ENCODE data around the gene MIGA1. TPM values are rescaled to one million over a fixed set of nuclear protein-coding genes. Genes with fewer than 3 reads are reported as not detected.
"Not testable (repeated sequence)": the region's sequence is repeated elsewhere in the genome, so short reads cannot be mapped to it uniquely, and the experiment has no call there.

The MIGA1 gene
- total and polyA plus RNA-seq, 12 donors: 2.4 to 24.2 (median 16.8) TPM

DNA sequence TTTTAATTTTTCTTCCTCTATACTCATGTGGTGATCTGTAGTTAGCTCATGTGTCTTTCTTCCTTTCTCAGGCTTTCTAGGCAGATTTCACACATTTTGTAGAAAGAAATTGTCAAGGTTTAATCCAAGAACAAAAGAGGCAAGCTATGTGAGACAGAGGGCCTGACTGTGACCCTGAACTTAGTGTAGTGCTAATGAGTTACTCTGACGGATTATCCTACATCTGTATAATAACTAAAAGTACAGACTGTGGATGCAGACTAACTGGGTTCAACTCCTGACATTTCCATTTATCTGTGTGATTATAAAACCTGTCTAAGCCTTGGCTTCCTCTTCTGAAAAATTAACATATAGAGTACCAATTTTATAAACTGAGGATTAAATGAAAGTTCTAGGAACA, 40.7 kb downstream of the MIGA1 start:
- WGBS, 4 donors: 67 to 76% (median 71%) methylated on average over 1 of the region's 1 CpG
- peaks cover 0 to 15% of the 10 kb centered on the region in 2 donors for H3K36me3 ChIP-seq (replicated peaks in 1 of 2)

DNA sequence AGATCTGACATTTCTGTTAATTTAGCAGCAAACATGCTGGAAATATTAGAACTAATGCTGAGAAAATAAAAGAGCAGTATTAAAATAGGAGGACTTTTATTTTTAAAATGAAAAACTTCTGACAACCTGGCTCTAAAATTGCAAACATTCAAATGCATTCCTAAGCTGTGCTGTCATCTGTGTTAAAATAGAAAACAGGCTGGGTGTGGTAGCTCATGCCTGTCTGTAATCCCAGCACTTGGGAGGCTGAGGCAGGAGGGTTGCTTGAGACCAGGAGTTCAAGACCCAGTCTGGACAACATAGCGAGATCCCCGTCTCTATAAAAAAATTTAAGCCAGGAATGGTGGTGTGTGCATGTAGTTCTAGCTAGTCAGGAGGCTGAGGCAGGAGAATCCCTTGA, 44.6 kb downstream of the MIGA1 start:
- Histone ChIP-seq H3K4me3 (no peak overlapping the region), H3K9me3 (replicated peaks in 1 of 3) (no peaks in the 10 kb centered on the region), H3K27me3 (no peaks in the 10 kb centered on the region), H3K27ac (no peak overlapping the region), H3K36me3 (replicated peaks in 1 of 2) (peaks cover 0 to 7% of the 10 kb centered on the region in 2 donors), H3K4me1 (replicated peaks in 1 of 2) (peaks cover 0 to 13% of the 10 kb centered on the region in 2 donors)
- TF ChIP-seq, protein P1, sequence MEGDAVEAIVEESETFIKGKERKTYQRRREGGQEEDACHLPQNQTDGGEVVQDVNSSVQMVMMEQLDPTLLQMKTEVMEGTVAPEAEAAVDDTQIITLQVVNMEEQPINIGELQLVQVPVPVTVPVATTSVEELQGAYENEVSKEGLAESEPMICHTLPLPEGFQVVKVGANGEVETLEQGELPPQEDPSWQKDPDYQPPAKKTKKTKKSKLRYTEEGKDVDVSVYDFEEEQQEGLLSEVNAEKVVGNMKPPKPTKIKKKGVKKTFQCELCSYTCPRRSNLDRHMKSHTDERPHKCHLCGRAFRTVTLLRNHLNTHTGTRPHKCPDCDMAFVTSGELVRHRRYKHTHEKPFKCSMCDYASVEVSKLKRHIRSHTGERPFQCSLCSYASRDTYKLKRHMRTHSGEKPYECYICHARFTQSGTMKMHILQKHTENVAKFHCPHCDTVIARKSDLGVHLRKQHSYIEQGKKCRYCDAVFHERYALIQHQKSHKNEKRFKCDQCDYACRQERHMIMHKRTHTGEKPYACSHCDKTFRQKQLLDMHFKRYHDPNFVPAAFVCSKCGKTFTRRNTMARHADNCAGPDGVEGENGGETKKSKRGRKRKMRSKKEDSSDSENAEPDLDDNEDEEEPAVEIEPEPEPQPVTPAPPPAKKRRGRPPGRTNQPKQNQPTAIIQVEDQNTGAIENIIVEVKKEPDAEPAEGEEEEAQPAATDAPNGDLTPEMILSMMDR (IDR thresholded peaks at IDR 0.05): no peak
- DNase-seq: peak in 3 of 7 donors; percentile 20 to 55 (median 40)
- intact Hi-C loops (cut with DNase I): loop anchor here in 1 of 2 donors (10.0 kb wide), 1 partner anchor 61 kb away; the partner anchor contains the start of gene NEXN
- WGBS, 4 donors: 76 to 91% (median 85%) methylated on average over 2 of the region's 2 CpGs

More for the DNA sequence above, 40.7 kb downstream of the MIGA1 start:
- no peak for DNase-seq
- intact Hi-C loops (cut with DNase I): loop anchor here in 1 of 2 donors (10.0 kb wide), 1 partner anchor 65 kb away; the partner anchor contains the start of gene NEXN
- Histone ChIP-seq H3K4me1 (replicated peaks in 1 of 2) (peaks cover 0 to 13% of the 10 kb centered on the region in 2 donors), H3K9me3 (replicated peaks in 1 of 3) (no peaks in the 10 kb centered on the region), H3K27ac (no peak overlapping the region), H3K4me3 (no peak overlapping the region), H3K27me3 (no peaks in the 10 kb centered on the region)
- no peak for TF ChIP-seq POLR2A (IDR thresholded peaks at IDR 0.05)
- TF ChIP-seq, protein P1 (IDR thresholded peaks at IDR 0.05): no peak

DNA sequence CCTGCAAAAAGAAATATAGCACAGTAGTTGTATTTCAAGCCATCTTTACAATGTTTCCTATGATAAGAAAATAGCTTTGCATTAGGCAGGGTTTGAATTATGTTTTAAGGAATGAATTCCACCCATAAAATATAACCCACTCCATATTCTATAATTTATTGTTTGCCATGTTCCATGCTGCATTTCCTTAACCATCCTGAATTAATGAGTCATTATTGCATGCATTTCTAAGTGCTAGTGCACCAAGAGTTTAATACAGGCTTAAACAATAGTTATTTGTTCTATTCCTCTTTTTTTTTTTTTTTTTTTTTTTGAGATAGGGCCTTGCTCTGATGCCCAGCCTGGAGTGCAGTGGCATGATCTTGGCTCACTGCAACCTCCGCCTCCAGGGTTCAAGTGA, 45.2 kb downstream of the MIGA1 start:
- intact Hi-C loops (cut with DNase I): loop anchor here in 1 of 2 donors (10.0 kb wide), 1 partner anchor 60 kb away; the partner anchor contains the start of gene NEXN
- WGBS, 4 donors: 95 to 100% (median 98%) methylated on average over 1 of the region's 1 CpG
- H3K9me3 ChIP-seq (replicated peaks in 1 of 3): no peaks in the 10 kb centered on the region
- H3K27ac ChIP-seq: peak overlapping the region in 1 of 5 donors; percentile 23
- DNase-seq: no peak
- peaks cover 0 to 7% of the 10 kb centered on the region in 2 donors for H3K36me3 ChIP-seq (replicated peaks in 1 of 2)
- H3K27me3 ChIP-seq: no peaks in the 10 kb centered on the region
- no peak overlapping the region for H3K4me3 ChIP-seq
- peaks cover 0 to 13% of the 10 kb centered on the region in 2 donors for H3K4me1 ChIP-seq (replicated peaks in 1 of 2)
- no peak for TF ChIP-seq POLR2A (IDR thresholded peaks at IDR 0.05)
- TF ChIP-seq, protein P1 (IDR thresholded peaks at IDR 0.05): no peak

DNA sequence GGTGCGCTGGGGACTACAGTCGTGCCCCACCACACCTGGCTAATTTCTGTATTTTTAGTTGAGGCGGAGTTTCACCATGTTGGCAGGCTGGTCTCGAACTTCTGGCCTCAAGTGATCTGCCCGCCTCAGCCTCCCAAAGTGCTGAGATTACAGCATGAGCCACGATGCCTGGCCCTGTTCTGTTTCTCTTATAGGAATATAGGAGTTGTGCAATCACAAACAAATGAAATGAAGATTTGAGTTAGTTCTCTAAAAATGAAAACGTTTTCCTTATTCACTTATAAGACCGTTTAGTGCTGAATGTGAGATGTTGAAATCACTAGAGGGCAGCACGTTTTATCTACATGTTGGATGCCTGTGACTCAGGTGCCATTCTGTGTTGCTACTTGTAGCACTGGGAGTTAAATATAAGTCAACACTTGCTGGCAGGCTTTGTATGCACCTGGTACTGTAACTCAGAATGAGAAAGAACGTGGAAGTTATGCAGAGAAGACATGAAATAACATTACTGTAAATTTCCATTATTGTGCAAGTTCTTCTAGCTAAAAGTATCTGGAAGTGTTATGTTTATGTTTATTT, 45.8 kb downstream of the MIGA1 start:
- peaks cover 0 to 7% of the 10 kb centered on the region in 2 donors for H3K36me3 ChIP-seq (replicated peaks in 1 of 2)
- H3K4me3 ChIP-seq: no peak overlapping the region
- DNase-seq: peak; percentile 33 to 72 (median 58)
- intact Hi-C loops (cut with DNase I): loop anchor here in 1 of 2 donors (10.0 kb wide), 1 partner anchor 60 kb away; the partner anchor contains the start of gene NEXN
- peaks cover 0 to 13% of the 10 kb centered on the region in 2 donors for H3K4me1 ChIP-seq (replicated peaks in 1 of 2)
- TF ChIP-seq POLR2A (IDR thresholded peaks at IDR 0.05): no peak
- TF ChIP-seq, protein P1 (IDR thresholded peaks at IDR 0.05): peak in 4 of 6 experiments; percentile 9 to 30 (median 26)
- WGBS, 4 donors: 47 to 54% (median 51%) methylated on average over 10 of the region's 10 CpGs
- H3K27ac ChIP-seq: peak overlapping the region in 2 of 5 donors; percentile 23 to 44
- no peaks in the 10 kb centered on the region for H3K9me3 ChIP-seq (replicated peaks in 1 of 3)
- no peaks in the 10 kb centered on the region for H3K27me3 ChIP-seq

DNA sequence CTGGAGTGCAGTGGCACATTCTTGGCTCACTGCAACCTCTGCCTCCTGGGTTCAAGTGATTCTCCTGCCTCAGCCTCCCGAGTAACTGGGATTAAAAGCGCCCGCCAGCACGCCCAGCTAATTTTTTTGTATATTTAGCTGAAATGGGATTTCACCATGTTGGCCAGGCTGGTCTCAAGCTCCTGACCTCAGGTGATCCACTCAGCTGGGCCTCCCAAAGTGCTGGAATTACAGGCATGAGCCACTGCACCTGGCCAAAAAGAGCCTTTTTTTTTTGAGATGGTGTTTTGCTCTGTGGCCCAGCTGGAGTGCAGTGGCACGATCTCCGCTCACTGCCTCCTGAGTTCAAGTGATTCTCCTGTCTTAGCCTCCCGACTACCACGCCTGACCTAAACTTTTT, 47.4 kb downstream of the MIGA1 start:
- not testable (repeated sequence) for H3K4me3 ChIP-seq; H3K27me3 ChIP-seq; H3K9me3 ChIP-seq (replicated peaks in 1 of 3); H3K27ac ChIP-seq; DNase-seq; H3K36me3 ChIP-seq (replicated peaks in 1 of 2)
- peaks cover 0 to 21% of the 10 kb centered on the region in 2 donors for H3K4me1 ChIP-seq (replicated peaks in 1 of 2)
- intact Hi-C loops (cut with DNase I): loop anchor here in 1 of 2 donors (10.0 kb wide), 1 partner anchor 58 kb away; the partner anchor contains the start of gene NEXN
- WGBS, 4 donors: 95 to 97% (median 96%) methylated on average over 7 to 8 of the region's 8 CpGs
